B cell (primary cell): ENCODE results near the gene LHPP. TPM values are rescaled to one million over a fixed set of nuclear protein-coding genes. Genes with fewer than 3 reads are reported as not detected.

Experiments used
- ATAC-seq: fragments of 200-7000 bp; cut with Tn5 transposase; one replicate; pipeline ENCODE4 v1.10.0; 2021; ENCODE audit warnings: low read depth, mild to moderate bottlenecking, moderate number of reproducible peaks, moderate library complexity
- CTCF ChIA-PET: fragments of 350-600 bp; sonication (Branson Sonifier 250); formaldehyde crosslinking; loops from one replicate; lab custom pipeline; 2021; ENCODE audit warnings: antibody characterized with exemption, inconsistent platforms; lab: Charles Lee
- POLR2A ChIA-PET: fragments of 350-600 bp; sonication (Branson Sonifier 250); formaldehyde crosslinking; loops from one replicate; lab custom pipeline; 2021; ENCODE audit warnings: antibody characterized with exemption; lab: Charles Lee
- DNase-seq: peaks from one replicate; pipeline ENCODE4 v3.0.0; 2013
- H2AFZ ChIP-seq: 2 replicates; pipeline ENCODE4 v1.6.1; 2012; ENCODE audit warnings: mild to moderate bottlenecking, low read depth, low read length; ENCODE audit not compliant: insufficient read depth, poor library complexity, severe bottlenecking
- H3K27ac ChIP-seq, 2 donors: 1 replicate in 1 of 2; 2 replicates in 1 of 2; pipeline ENCODE4 v1.5.1; 2012 to 2013; ENCODE audit warnings: low read length in 2 of 2, mild to moderate bottlenecking in 2 of 2, moderate library complexity in 1 of 2
- H3K27me3 ChIP-seq, 4 experiments: fragments of 200-600 bp in 1 of 4; sonication (generic) in 1 of 4; replicated peaks in 1 of 4; 1 replicate in 2 of 4; 2 replicates in 2 of 4; pipeline versions ENCODE4 v1.6.1 to v1.7.0; 2013 to 2016; ENCODE audit warnings: low read length in 3 of 4, mild to moderate bottlenecking in 2 of 4, mixed read lengths in 1 of 4, moderate library complexity in 1 of 4; ENCODE audit not compliant: insufficient read depth in 4 of 4, control insufficient read depth in 3 of 4; ENCODE audit errors: control extremely low read depth in 1 of 4
- H3K36me3 ChIP-seq, 2 experiments: replicated peaks in 1 of 2; 1 replicate in 1 of 2; 2 replicates in 1 of 2; pipeline versions ENCODE4 v1.6.1 to v1.7.1; 2013; ENCODE audit warnings: low read length in 1 of 2; ENCODE audit not compliant: insufficient read depth in 2 of 2, control insufficient read depth in 1 of 2; ENCODE audit errors: control extremely low read depth in 1 of 2, extremely low read depth in 1 of 2
- H3K4me1 ChIP-seq, 2 donors: fragments of 200-600 bp in 1 of 2; sonication (generic) in 1 of 2; 1 replicate in 1 of 2; 2 replicates in 1 of 2; pipeline versions ENCODE4 v1.5.1 to v1.6.1; 2013 to 2017; ENCODE audit warnings: low read length in 2 of 2; ENCODE audit not compliant: control insufficient read depth in 2 of 2, insufficient read depth in 2 of 2
- H3K4me2 ChIP-seq: replicated peaks from 2 replicates; pipeline ENCODE3; 2012; ENCODE audit warnings: mild to moderate bottlenecking, low read depth, low read length; ENCODE audit not compliant: poor library complexity, severe bottlenecking
- H3K4me3 ChIP-seq, 5 experiments: fragments of 200-600 bp in 1 of 5; sonication (generic) in 1 of 5; 1 replicate in 3 of 5; 2 replicates in 2 of 5; pipeline versions ENCODE4 v1.5.1 to v1.7.0; 2011 to 2016; ENCODE audit warnings: low read length in 4 of 5, mild to moderate bottlenecking in 4 of 5, low read depth in 2 of 5, control low read depth in 1 of 5, moderate library complexity in 1 of 5; ENCODE audit not compliant: insufficient read depth in 1 of 5; ENCODE audit errors: control extremely low read depth in 1 of 5, extremely low read depth in 1 of 5
- H3K79me2 ChIP-seq: fragments of 200-600 bp; sonication (generic); one replicate; pipeline ENCODE4 v1.6.0; 2016; ENCODE audit warnings: low read length; ENCODE audit not compliant: control insufficient read depth, insufficient read depth
- H3K9ac ChIP-seq: fragments of 200-600 bp; sonication (generic); 2 replicates; pipeline ENCODE4 v1.6.1; 2017; ENCODE audit warnings: mild to moderate bottlenecking, low read length, moderate library complexity
- H3K9me3 ChIP-seq, 3 donors: one replicate each; pipeline versions ENCODE4 v1.6.1 to v1.7.1; 2013; ENCODE audit warnings: low read length in 2 of 3; ENCODE audit not compliant: control insufficient read depth in 2 of 3, insufficient read depth in 1 of 3; ENCODE audit errors: control extremely low read depth in 1 of 3
- H4K20me1 ChIP-seq: 2 replicates; pipeline ENCODE4 v1.6.0; 2012; ENCODE audit warnings: mild to moderate bottlenecking, low read length; ENCODE audit not compliant: insufficient read depth, control insufficient read depth, poor library complexity, severe bottlenecking
- H3K27ac Mint-ChIP-seq: one replicate; pipeline ENCODE4 v1.8.0; 2021; ENCODE audit warnings: mixed read lengths
- H3K27me3 Mint-ChIP-seq: one replicate; pipeline ENCODE4 v1.8.0; 2021; ENCODE audit warnings: mixed read lengths
- H3K4me1 Mint-ChIP-seq: one replicate; pipeline ENCODE4 v1.8.0; 2021; ENCODE audit warnings: mixed read lengths
- H3K4me3 Mint-ChIP-seq: one replicate; pipeline ENCODE4 v1.8.0; 2021; ENCODE audit warnings: mixed read lengths
- H3K9me3 Mint-ChIP-seq: one replicate; pipeline ENCODE4 v1.8.0; 2022; ENCODE audit warnings: mixed read lengths; ENCODE audit not compliant: insufficient read depth
- CTCF ChIP-seq: fragments of 200-600 bp; IDR thresholded peaks from one replicate; pipeline ENCODE4 v1.8.0; 2022; ENCODE audit warnings: antibody characterized with exemption, mild to moderate bottlenecking
- EZH2 ChIP-seq: IDR thresholded peaks from 2 replicates; pipeline ENCODE4 v1.6.1; 2012; ENCODE audit warnings: borderline replicate concordance, low read depth, mild to moderate bottlenecking, moderate library complexity, low read length; ENCODE audit not compliant: insufficient read depth, poor library complexity, severe bottlenecking
- WGBS: methylation state at CpG from one replicate; pipeline ENCODE4 v1.1.5; 2013; ENCODE audit warnings: missing lambda C conversion rate; ENCODE audit not compliant: insufficient coverage; 5-methylcytosine and 5-hydroxymethylcytosine counted together
- intact Hi-C: fragments of 100-400 bp; cut with micrococcal nuclease; formaldehyde crosslinking; loops from one replicate; pipeline ENCODE4 v1.10.0; 2022
- polyA plus RNA-seq: library from polyadenylated mRNA; depleted of rRNA; stranded (reverse); fragments of >200 nt; gene quantifications from 2 replicates; pipeline ENCODE4 v1.2.3, GENCODE V29; 2012
- total RNA-seq, 2 donors: library from RNA; stranded (reverse); fragments of 120-200 nt in 1 of 2; gene quantifications; 1 replicate in 1 of 2; 2 replicates in 1 of 2; pipeline versions ENCODE4 v1.2.3 to v1.2.4, GENCODE V29; 2013 to 2022

Gene LHPP
- total and polyA plus RNA-seq, 2 donors (not counting 1 experiment from before 2014, with no cell fraction given) = 60.2 to 83.5 TPM

GRCh38 chr10:124484661-124485060 is 23.0 kb downstream of the LHPP start:
- ChIA-PET POLR2A (no interaction called here), CTCF (no interaction called here)
- H3K9ac ChIP-seq = no peak overlapping the region
- H3K27ac Mint-ChIP-seq = no peak overlapping the region
- no peak overlapping the region for H3K27ac ChIP-seq
- H3K4me1 Mint-ChIP-seq = no peaks in the 10 kb centered on the region
- no peaks in the 10 kb centered on the region for H3K79me2 ChIP-seq
- ATAC-seq = no peak
- H3K9me3 Mint-ChIP-seq = no peaks in the 10 kb centered on the region
- H3K4me1 ChIP-seq = no peaks in the 10 kb centered on the region
- intact Hi-C loops = no loop called here
- no peak overlapping the region for H3K4me3 ChIP-seq
- H3K27me3 Mint-ChIP-seq = no peaks in the 10 kb centered on the region
- no peak overlapping the region for H3K4me3 Mint-ChIP-seq
- H3K36me3 ChIP-seq = peaks cover 5 to 11% of the 10 kb centered on the region in 2 experiments
- TF ChIP-seq CTCF = no peak
- DNase-seq = no peak
- H3K4me2 ChIP-seq = no peak overlapping the region
- no peak overlapping the region for H2AFZ ChIP-seq
- H4K20me1 ChIP-seq = no peaks in the 10 kb centered on the region
- H3K9me3 ChIP-seq = peaks cover 0 to 10% (median 6%) of the 10 kb centered on the region in 3 donors
- no peaks in the 10 kb centered on the region for H3K27me3 ChIP-seq
- 81% methylated on average over 2 of the region's 2 CpGs for WGBS

GRCh38 chr10:124486635-124487034 is 25.0 kb downstream of the LHPP start:
- POLR2A ChIA-PET = interaction anchor here (0.7 kb wide), 1 partner anchor 61 kb away, joined by 4 read pairs; no protein-coding TSS in a partner anchor
- Histone ChIP-seq H2AFZ (no peak overlapping the region), H3K27ac (no peak overlapping the region), H3K9ac (no peak overlapping the region), H3K4me2 (no peak overlapping the region), H4K20me1 (no peaks in the 10 kb centered on the region), H3K79me2 (no peaks in the 10 kb centered on the region), H3K4me1 (no peaks in the 10 kb centered on the region), H3K27me3 (no peaks in the 10 kb centered on the region), H3K9me3 (peaks cover 0 to 10% (median 6%) of the 10 kb centered on the region in 3 donors), H3K4me3 (no peak overlapping the region), H3K36me3 (peaks cover 5 to 13% of the 10 kb centered on the region in 2 experiments)
- WGBS = 100% methylated on average over 4 of the region's 6 CpGs
- H3K27ac Mint-ChIP-seq = no peak overlapping the region
- intact Hi-C loops = no loop called here
- CTCF ChIA-PET = no interaction called here
- no peaks in the 10 kb centered on the region for H3K9me3 Mint-ChIP-seq
- no peak for DNase-seq
- no peaks in the 10 kb centered on the region for H3K27me3 Mint-ChIP-seq
- no peak for TF ChIP-seq EZH2
- no peak for TF ChIP-seq CTCF
- no peaks in the 10 kb centered on the region for H3K4me1 Mint-ChIP-seq
- H3K4me3 Mint-ChIP-seq = no peak overlapping the region
- ATAC-seq = no peak
